ENCODE measurements around the gene WDR33.
A peak's percentile ranks its signal among the peaks of the same experiment; 100 is the strongest.
"Not testable (repeated sequence)": the region's sequence is repeated elsewhere in the genome, so short reads cannot be mapped to it uniquely, and the experiment has no call there.

Gene WDR33

GRCh38 chr2:127818241-127818640 lies 7.3 kb upstream of the WDR33 start:
- peaks cover 14% of the 10 kb centered on the region for H3K9me3 ChIP-seq (ENCODE audit: severe bottlenecking)
- H3K27ac ChIP-seq: no peak overlapping the region
- H3K4me3 ChIP-seq (ENCODE audit: low read depth, low read length): no peak overlapping the region
- DNase-seq: no peak
- TF ChIP-seq CTCF (IDR thresholded peaks at IDR 0.05; ENCODE audit: low read depth, low read length): no peak
- no peaks in the 10 kb centered on the region for H3K36me3 ChIP-seq
- no peaks in the 10 kb centered on the region for H3K27me3 ChIP-seq (ENCODE audit: insufficient read depth, low read depth, severe bottlenecking)

GRCh38 chr2:127814677-127815076 lies 3.7 kb upstream of the WDR33 start:
- Histone ChIP-seq H3K27ac (no peak overlapping the region), H3K4me3 (ENCODE audit: low read depth, low read length) (no peak overlapping the region), H3K9me3 (ENCODE audit: severe bottlenecking) (no peaks in the 10 kb centered on the region), H3K36me3 (peaks cover 7% of the 10 kb centered on the region), H3K27me3 (ENCODE audit: insufficient read depth, low read depth, severe bottlenecking) (no peaks in the 10 kb centered on the region)
- TF ChIP-seq CTCF (IDR thresholded peaks at IDR 0.05; ENCODE audit: low read depth, low read length): no peak
- no peak for DNase-seq

GRCh38 chr2:127812441-127812840 lies 1.5 kb upstream of the WDR33 start:
- H3K27ac ChIP-seq; H3K9me3 ChIP-seq (ENCODE audit: severe bottlenecking); H3K27me3 ChIP-seq (ENCODE audit: insufficient read depth, low read depth, severe bottlenecking); DNase-seq; H3K36me3 ChIP-seq; H3K4me3 ChIP-seq (ENCODE audit: low read depth, low read length): not testable (repeated sequence)

GRCh38 chr2:127811397-127812321 lies 688 bp upstream of the WDR33 start:
- no peak for DNase-seq
- H3K27ac ChIP-seq: peak overlapping the region; percentile 96

GRCh38 chr2:127810156-127810618 lies 784 bp downstream of the WDR33 start:
- peak; percentile 40 for DNase-seq
- Histone ChIP-seq H3K4me3 (ENCODE audit: low read depth, low read length) (peak overlapping the region; percentile 99), H3K27ac (peak overlapping the region; percentile 96), H3K36me3 (peaks cover 7% of the 10 kb centered on the region), H3K27me3 (ENCODE audit: insufficient read depth, low read depth, severe bottlenecking) (no peaks in the 10 kb centered on the region), H3K9me3 (ENCODE audit: severe bottlenecking) (no peaks in the 10 kb centered on the region)
- no peak for TF ChIP-seq CTCF (IDR thresholded peaks at IDR 0.05; ENCODE audit: low read depth, low read length)

More at GRCh38 chr2:127811397-127812321, 688 bp upstream of the WDR33 start:
- Histone ChIP-seq H3K27me3 (ENCODE audit: insufficient read depth, low read depth, severe bottlenecking) (no peaks in the 10 kb centered on the region), H3K9me3 (ENCODE audit: severe bottlenecking) (no peaks in the 10 kb centered on the region), H3K36me3 (peaks cover 7% of the 10 kb centered on the region), H3K4me3 (ENCODE audit: low read depth, low read length) (peak overlapping the region; percentile 99)
- TF ChIP-seq CTCF (IDR thresholded peaks at IDR 0.05; ENCODE audit: low read depth, low read length): no peak

GRCh38 chr2:127807678-127808353 lies 3.2 kb downstream of the WDR33 start:
- no peak for DNase-seq
- H3K36me3 ChIP-seq: peaks cover 16% of the 10 kb centered on the region
- H3K4me3 ChIP-seq (ENCODE audit: low read depth, low read length): no peak overlapping the region

GRCh38 chr2:127806860-127807259 lies 4.1 kb downstream of the WDR33 start:
- H3K27ac ChIP-seq; H3K27me3 ChIP-seq (ENCODE audit: insufficient read depth, low read depth, severe bottlenecking); H3K4me3 ChIP-seq (ENCODE audit: low read depth, low read length); DNase-seq; H3K9me3 ChIP-seq (ENCODE audit: severe bottlenecking): not testable (repeated sequence)
- peaks cover 16% of the 10 kb centered on the region for H3K36me3 ChIP-seq

More at GRCh38 chr2:127807678-127808353, 3.2 kb downstream of the WDR33 start:
- H3K27me3 ChIP-seq (ENCODE audit: insufficient read depth, low read depth, severe bottlenecking): no peaks in the 10 kb centered on the region
- no peaks in the 10 kb centered on the region for H3K9me3 ChIP-seq (ENCODE audit: severe bottlenecking)
- no peak for TF ChIP-seq CTCF (IDR thresholded peaks at IDR 0.05; ENCODE audit: low read depth, low read length)
- no peak overlapping the region for H3K27ac ChIP-seq
